Caco-2 (cell line): ENCODE measurements around the gene ITGB2. TPM values are rescaled to one million over a fixed set of nuclear protein-coding genes. Genes with fewer than 3 reads are reported as not detected.
A peak's percentile ranks its signal among the peaks of the same experiment; 100 is the strongest.

ENCODE experiments used
- BruUV-seq: library from RNA; stranded (reverse); fragments of 400-500 nt; replicated peaks from 2 replicates; lab custom pipeline; 2021; lab: Mats Ljungman, UMichigan
- CTCF ChIA-PET: fragments of 300-600 bp; sonication (Branson Sonifier 250); formaldehyde crosslinking; loops from one replicate; lab custom pipeline; 2022; ENCODE audit warnings: antibody characterized with exemption; lab: Charles Lee
- POLR2A ChIA-PET: fragments of 300-600 bp; sonication (Branson Sonifier 250); formaldehyde crosslinking; loops from one replicate; lab custom pipeline; 2022; ENCODE audit warnings: antibody characterized with exemption; lab: Charles Lee
- DNase-seq, 2 experiments: peaks; one replicate each; pipeline versions ENCODE4 v3.0.0 to v3.0.0-alpha.2; 2020 to 2022
- H3K27me3 ChIP-seq: replicated peaks from 2 replicates; pipeline ENCODE4 v1.6.0; 2011; ENCODE audit warnings: low read length; ENCODE audit not compliant: control insufficient read depth, insufficient read depth
- H3K36me3 ChIP-seq: 2 replicates; pipeline ENCODE4 v1.5.1; 2011; ENCODE audit warnings: low read length; ENCODE audit not compliant: control insufficient read depth, insufficient read depth
- H3K4me1 ChIP-seq: fragments of 250-450 bp; sonication (Bioruptor Pico); 2 replicates; pipeline ENCODE4 v1.5.1; 2020; ENCODE audit warnings: mild to moderate bottlenecking
- H3K4me3 ChIP-seq: 2 replicates; pipeline ENCODE4 v1.5.1; 2011; ENCODE audit warnings: low read depth, mild to moderate bottlenecking, control low read depth, low read length
- H3K9me3 ChIP-seq: fragments of 250-450 bp; sonication (Bioruptor Pico); 2 replicates; pipeline ENCODE4 v1.5.1; 2020; ENCODE audit warnings: mild to moderate bottlenecking, moderate library complexity
- H3K27ac Mint-ChIP-seq: one replicate; pipeline ENCODE4 v1.8.0; 2022; ENCODE audit warnings: mixed read lengths; ENCODE audit not compliant: unreplicated experiment
- H3K27me3 Mint-ChIP-seq: one replicate; pipeline ENCODE4 v1.8.0; 2022; ENCODE audit warnings: mixed read lengths; ENCODE audit not compliant: insufficient read depth, unreplicated experiment
- H3K36me3 Mint-ChIP-seq: one replicate; pipeline ENCODE4 v1.8.0; 2022; ENCODE audit warnings: mild to moderate bottlenecking, mixed read lengths; ENCODE audit not compliant: insufficient read depth, unreplicated experiment
- H3K4me1 Mint-ChIP-seq: one replicate; pipeline ENCODE4 v1.8.0; 2022; ENCODE audit warnings: low read depth, mixed read lengths; ENCODE audit not compliant: unreplicated experiment
- H3K4me3 Mint-ChIP-seq: one replicate; pipeline ENCODE4 v1.8.0; 2022; ENCODE audit warnings: mild to moderate bottlenecking, moderate library complexity, mixed read lengths; ENCODE audit not compliant: unreplicated experiment
- H3K9me3 Mint-ChIP-seq: one replicate; pipeline ENCODE4 v1.8.0; 2022; ENCODE audit warnings: mixed read lengths; ENCODE audit not compliant: unreplicated experiment
- intact Hi-C: fragments of 100-400 bp; cut with micrococcal nuclease; formaldehyde crosslinking; loops from one replicate; pipeline ENCODE4 v1.10.0; 2022; ENCODE audit not compliant: unreplicated experiment
- total RNA-seq: library from RNA; stranded (reverse); gene quantifications from 2 replicates; pipeline ENCODE4 v1.2.3, GENCODE V29; 2022
- TF ChIP-seq, protein P1 (sequence below), 2 experiments: fragments of 200-600 bp in 1 of 2; IDR thresholded peaks; 1 replicate in 1 of 2; 2 replicates in 1 of 2; pipeline versions ENCODE4 v1.5.1 to v1.8.0; 2011 to 2022; ENCODE audit warnings: antibody characterized with exemption in 1 of 2, control low read depth in 1 of 2, inconsistent platforms in 1 of 2, low read depth in 1 of 2, low read length in 1 of 2, mild to moderate bottlenecking in 1 of 2, moderate library complexity in 1 of 2; ENCODE audit not compliant: insufficient read depth in 1 of 2, severe bottlenecking in 1 of 2, unreplicated experiment in 1 of 2

The ITGB2 gene
- total RNA-seq, 1 experiment from 2014 or later: 0.48 TPM

DNA sequence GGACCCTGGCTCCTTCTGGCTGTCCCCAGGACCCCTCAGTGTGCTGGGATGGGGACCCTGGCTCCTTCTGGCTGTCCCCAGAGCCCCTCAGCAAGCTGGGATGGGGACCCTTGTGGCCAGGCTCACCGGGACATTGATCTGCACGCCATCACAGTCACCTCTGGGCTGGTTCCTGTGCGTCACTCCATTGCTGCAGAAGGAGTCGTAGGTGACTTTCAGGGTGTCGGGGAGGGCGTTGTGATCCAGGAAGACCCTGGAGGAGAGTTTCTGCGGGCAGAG is 27.5 kb downstream of the ITGB2 start:
- CTCF ChIA-PET: interaction anchor here (2.9 kb wide), 1 partner anchor 38 kb away, joined by 11 read pairs; no protein-coding TSS in a partner anchor
- H3K4me3 Mint-ChIP-seq: no peak overlapping the region

DNA sequence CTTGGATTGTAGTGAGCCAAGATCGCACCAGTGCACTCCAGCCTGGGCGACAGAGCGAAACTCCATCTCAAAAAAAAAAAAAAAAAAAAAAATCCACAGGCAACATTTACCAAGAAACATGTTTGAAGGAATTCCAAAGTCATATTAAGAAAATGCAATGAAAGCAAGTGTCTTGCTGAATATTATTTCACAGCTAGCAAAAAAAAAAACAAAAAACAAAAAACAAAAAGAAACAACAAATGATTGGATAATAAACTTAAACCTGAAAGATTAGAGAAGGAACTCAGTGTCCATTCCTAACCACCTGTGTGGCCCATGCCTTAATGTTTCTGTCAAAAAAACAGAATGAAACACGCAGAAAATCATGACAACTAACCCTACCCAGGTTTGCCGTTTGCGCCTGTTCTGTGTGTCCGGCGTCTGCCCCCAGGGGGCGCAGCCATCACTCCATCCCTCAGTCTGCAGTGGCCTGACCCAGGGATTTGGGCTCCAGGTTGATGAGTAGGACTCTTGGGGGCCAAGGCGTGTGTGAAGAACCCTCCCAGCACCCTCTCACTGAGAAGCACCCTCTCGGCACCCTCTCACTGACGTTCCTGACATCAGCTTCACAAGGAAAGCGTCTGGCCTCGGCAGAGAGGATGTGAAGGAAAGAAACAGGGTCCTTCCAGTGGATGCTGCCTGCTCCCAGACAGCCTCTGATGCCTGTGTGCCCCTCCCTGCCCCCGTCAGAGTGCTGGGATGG is 28.0 kb downstream of the ITGB2 start:
- Mint-ChIP-seq H3K4me3 (no peak overlapping the region), H3K4me1 (no peaks in the 10 kb centered on the region), H3K36me3 (no peaks in the 10 kb centered on the region), H3K27me3 (peaks cover 4% of the 10 kb centered on the region), H3K9me3 (no peaks in the 10 kb centered on the region), H3K27ac (no peak overlapping the region)
- ChIA-PET CTCF (interaction anchor here (0.6 to 2.9 kb wide), 2 partner anchors 39 to 222 kb away, joined by 5 to 11 read pairs; no protein-coding TSS in a partner anchor), POLR2A (no interaction called here)
- no TSS peak for BruUV-seq
- intact Hi-C loops: loop anchor here (2.0 kb wide), 1 partner anchor 40 kb away; no protein-coding TSS in a partner anchor
- no peaks in the 10 kb centered on the region for H3K9me3 ChIP-seq
- no peaks in the 10 kb centered on the region for H3K4me1 ChIP-seq
- DNase-seq: peak in 1 of 2 experiments; percentile 71
- TF ChIP-seq, protein P1, sequence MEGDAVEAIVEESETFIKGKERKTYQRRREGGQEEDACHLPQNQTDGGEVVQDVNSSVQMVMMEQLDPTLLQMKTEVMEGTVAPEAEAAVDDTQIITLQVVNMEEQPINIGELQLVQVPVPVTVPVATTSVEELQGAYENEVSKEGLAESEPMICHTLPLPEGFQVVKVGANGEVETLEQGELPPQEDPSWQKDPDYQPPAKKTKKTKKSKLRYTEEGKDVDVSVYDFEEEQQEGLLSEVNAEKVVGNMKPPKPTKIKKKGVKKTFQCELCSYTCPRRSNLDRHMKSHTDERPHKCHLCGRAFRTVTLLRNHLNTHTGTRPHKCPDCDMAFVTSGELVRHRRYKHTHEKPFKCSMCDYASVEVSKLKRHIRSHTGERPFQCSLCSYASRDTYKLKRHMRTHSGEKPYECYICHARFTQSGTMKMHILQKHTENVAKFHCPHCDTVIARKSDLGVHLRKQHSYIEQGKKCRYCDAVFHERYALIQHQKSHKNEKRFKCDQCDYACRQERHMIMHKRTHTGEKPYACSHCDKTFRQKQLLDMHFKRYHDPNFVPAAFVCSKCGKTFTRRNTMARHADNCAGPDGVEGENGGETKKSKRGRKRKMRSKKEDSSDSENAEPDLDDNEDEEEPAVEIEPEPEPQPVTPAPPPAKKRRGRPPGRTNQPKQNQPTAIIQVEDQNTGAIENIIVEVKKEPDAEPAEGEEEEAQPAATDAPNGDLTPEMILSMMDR (IDR thresholded peaks at IDR 0.05; ENCODE audit: insufficient read depth in 1 of 2, low read depth in 1 of 2, low read length in 1 of 2, severe bottlenecking in 1 of 2, unreplicated experiment in 1 of 2): peak; percentile 68 to 81
- H3K27me3 ChIP-seq: no peaks in the 10 kb centered on the region
- no peaks in the 10 kb centered on the region for H3K36me3 ChIP-seq
- no peak overlapping the region for H3K4me3 ChIP-seq

More for the DNA sequence above, 27.5 kb downstream of the ITGB2 start:
- TF ChIP-seq, protein P1 (IDR thresholded peaks at IDR 0.05; ENCODE audit: insufficient read depth in 1 of 2, low read depth in 1 of 2, low read length in 1 of 2, severe bottlenecking in 1 of 2, unreplicated experiment in 1 of 2): no peak
- intact Hi-C loops: loop anchor here (2.0 kb wide), 1 partner anchor 40 kb away; no protein-coding TSS in a partner anchor
- no peak overlapping the region for H3K4me3 ChIP-seq
- DNase-seq: no peak
- H3K27me3 Mint-ChIP-seq: peaks cover 4% of the 10 kb centered on the region
- no peak overlapping the region for H3K27ac Mint-ChIP-seq
- H3K36me3 Mint-ChIP-seq: no peaks in the 10 kb centered on the region
- H3K4me1 ChIP-seq: no peaks in the 10 kb centered on the region
- H3K9me3 Mint-ChIP-seq: no peaks in the 10 kb centered on the region
- no peaks in the 10 kb centered on the region for H3K36me3 ChIP-seq
- H3K9me3 ChIP-seq: no peaks in the 10 kb centered on the region
- no peaks in the 10 kb centered on the region for H3K4me1 Mint-ChIP-seq
- POLR2A ChIA-PET: no interaction called here
- H3K27me3 ChIP-seq: no peaks in the 10 kb centered on the region
- BruUV-seq: no TSS peak

- BruUV-seq: no TSS peak
- ChIA-PET POLR2A (no interaction called here), CTCF (interaction anchor here (0.6 to 2.9 kb wide), 2 partner anchors 40 to 222 kb away, joined by 5 to 11 read pairs; no protein-coding TSS in a partner anchor)
These were observed 28.6 kb downstream of the ITGB2 start for GRCh38 chr21:44892095-44892494.

More at GRCh38 chr21:44892095-44892494, 28.6 kb downstream of the ITGB2 start:
- TF ChIP-seq, protein P1 (IDR thresholded peaks at IDR 0.05; ENCODE audit: insufficient read depth in 1 of 2, low read depth in 1 of 2, low read length in 1 of 2, severe bottlenecking in 1 of 2, unreplicated experiment in 1 of 2): no peak
- Histone ChIP-seq H3K27me3 (no peaks in the 10 kb centered on the region), H3K36me3 (no peaks in the 10 kb centered on the region), H3K4me3 (no peak overlapping the region), H3K9me3 (no peaks in the 10 kb centered on the region), H3K4me1 (no peaks in the 10 kb centered on the region)
- Mint-ChIP-seq H3K27ac (no peak overlapping the region), H3K27me3 (peaks cover 4% of the 10 kb centered on the region), H3K36me3 (no peaks in the 10 kb centered on the region), H3K4me1 (no peaks in the 10 kb centered on the region), H3K9me3 (no peaks in the 10 kb centered on the region), H3K4me3 (no peak overlapping the region)
- intact Hi-C loops: loop anchor here (2.0 kb wide), 1 partner anchor 41 kb away; no protein-coding TSS in a partner anchor
- DNase-seq: no peak
